22Rv1 (cell line): Measurements from ENCODE around the gene MMP27.

ENCODE experiments used
- H3K27ac ChIP-seq: fragments of 450-650 bp; 2 replicates; pipeline ENCODE4 v1.5.1; 2017
- CTCF ChIP-seq: fragments of 450-650 bp; IDR thresholded peaks from 2 replicates; pipeline ENCODE4 v1.5.1; 2017; ENCODE audit warnings: mild to moderate bottlenecking
- ZFX ChIP-seq: fragments of 450-650 bp; IDR thresholded peaks from 2 replicates; pipeline ENCODE4 v1.6.1; 2017; ENCODE audit warnings: antibody characterized with exemption, borderline replicate concordance

The MMP27 gene

GRCh38 chr11:102729849-102730815 lies 24.6 kb upstream of the MMP27 start:
- no peak for TF ChIP-seq ZFX
- TF ChIP-seq CTCF = no peak
- H3K27ac ChIP-seq = no peak overlapping the region

GRCh38 chr11:102727890-102728289 lies 22.3 kb upstream of the MMP27 start:
- no peak overlapping the region for H3K27ac ChIP-seq

GRCh38 chr11:102724904-102725500 lies 19.4 kb upstream of the MMP27 start, which contains the start of gene MMP8:
TSS of gene MMP8 (minus strand) at chr11:102724954. CDS start at chr11:102724855, 99 bp downstream.
- TF ChIP-seq CTCF (no peak), ZFX (no peak)
- no peak within 1 kb of the TSS for H3K27ac ChIP-seq

More at GRCh38 chr11:102727890-102728289, 22.3 kb upstream of the MMP27 start:
- no peak for TF ChIP-seq ZFX
- no peak for TF ChIP-seq CTCF

- H3K27ac ChIP-seq = no peak overlapping the region
- TF ChIP-seq CTCF = no peak
- TF ChIP-seq ZFX = no peak
Measured at GRCh38 chr11:102722821-102723220, 17.3 kb upstream of the MMP27 start.

- no peak for TF ChIP-seq CTCF
- TF ChIP-seq ZFX = no peak
- H3K27ac ChIP-seq = no peak overlapping the region
Measured at GRCh38 chr11:102719620-102720277, 14.2 kb upstream of the MMP27 start.

- H3K27ac ChIP-seq = no peak overlapping the region
- TF ChIP-seq CTCF (no peak), ZFX (no peak)
Measured at GRCh38 chr11:102717280-102717679, 11.7 kb upstream of the MMP27 start.

GRCh38 chr11:102716527-102716926 lies 11.0 kb upstream of the MMP27 start:
- TF ChIP-seq CTCF = no peak
- TF ChIP-seq ZFX = no peak
- H3K27ac ChIP-seq = no peak overlapping the region
